HS-5 (cell line): ENCODE measurements around the gene AZIN2.
A peak's percentile ranks its signal among the peaks of the same experiment; 100 is the strongest.
"Not testable (repeated sequence)": the region's sequence is repeated elsewhere in the genome, so short reads cannot be mapped to it uniquely, and the experiment has no call there.

Experiments
- DNase-seq: peaks from one replicate; pipeline ENCODE4 v3.0.0-alpha.2; 2012; ENCODE audit warnings: low read depth

The AZIN2 gene

GRCh38 chr1:33094971-33095604, 14.1 kb downstream of the AZIN2 start:
- no peak for DNase-seq

- DNase-seq = no peak
These were observed 15.5 kb downstream of the AZIN2 start for GRCh38 chr1:33096363-33097005.

GRCh38 chr1:33097137-33097611, 16.2 kb downstream of the AZIN2 start:
- DNase-seq = no peak

GRCh38 chr1:33097762-33098161, 16.8 kb downstream of the AZIN2 start:
- no peak for DNase-seq

- DNase-seq = no peak
These were observed 17.4 kb downstream of the AZIN2 start for GRCh38 chr1:33098371-33098770.

- peak; percentile 99 for DNase-seq
These were observed 18.6 kb downstream of the AZIN2 start for GRCh38 chr1:33099290-33100118.

- DNase-seq = not testable (repeated sequence)
These were observed 19.1 kb downstream of the AZIN2 start for GRCh38 chr1:33100119-33100415.

GRCh38 chr1:33110477-33110876, 29.5 kb downstream of the AZIN2 start:
- no peak for DNase-seq

GRCh38 chr1:33111965-33112364, 31.0 kb downstream of the AZIN2 start:
- no peak for DNase-seq

- no peak for DNase-seq
These were observed 36.6 kb downstream of the AZIN2 start for GRCh38 chr1:33117440-33118085.

GRCh38 chr1:33118274-33118673, 37.3 kb downstream of the AZIN2 start:
- DNase-seq = no peak

GRCh38 chr1:33119050-33119449, 38.1 kb downstream of the AZIN2 start:
- DNase-seq = no peak

GRCh38 chr1:33119532-33120217, 38.7 kb downstream of the AZIN2 start:
- no peak for DNase-seq

- no peak for DNase-seq
These were observed 39.7 kb downstream of the AZIN2 start for GRCh38 chr1:33120436-33121231.

- no peak for DNase-seq
These were observed 40.8 kb downstream of the AZIN2 start for GRCh38 chr1:33121728-33122127.

- no peak for DNase-seq
These were observed 41.7 kb downstream of the AZIN2 start for GRCh38 chr1:33122483-33123178.

GRCh38 chr1:33123266-33123665, 42.3 kb downstream of the AZIN2 start:
- no peak for DNase-seq

- not testable (repeated sequence) for DNase-seq
These were observed 43.7 kb downstream of the AZIN2 start for GRCh38 chr1:33124647-33125046.

- no peak for DNase-seq
These were observed 45.6 kb downstream of the AZIN2 start for GRCh38 chr1:33126411-33127000.
